RWPE1 (cell line): Measurements from ENCODE around the gene SNHG17.

Experiments used
- CTCF ChIA-PET: fragments of 350-600 bp; sonication (Branson Sonifier 250); formaldehyde crosslinking; extraction: SDS; loops from one replicate; lab custom pipeline; 2021; lab: Yijun Ruan, JAX
- POLR2A ChIA-PET: fragments of 400-600 bp; formaldehyde crosslinking; extraction: SDS; loops from one replicate; lab custom pipeline; 2020; ENCODE audit warnings: antibody characterized with exemption; ENCODE audit not compliant: low non-redundant PET; lab: Yijun Ruan, JAX
- DNase-seq: peaks from one replicate; pipeline ENCODE4 v3.0.0; 2012; ENCODE audit warnings: low spot score
- H3K27ac ChIP-seq: fragments of 450-650 bp; 2 replicates; pipeline ENCODE4 v1.5.1; 2017
- TF ChIP-seq, protein P1 (sequence below): fragments of 450-650 bp; conservative IDR thresholded peaks from 2 replicates; pipeline ENCODE4 v1.5.1; 2017; ENCODE audit warnings: low read depth, mild to moderate bottlenecking

The SNHG17 gene

DNA sequence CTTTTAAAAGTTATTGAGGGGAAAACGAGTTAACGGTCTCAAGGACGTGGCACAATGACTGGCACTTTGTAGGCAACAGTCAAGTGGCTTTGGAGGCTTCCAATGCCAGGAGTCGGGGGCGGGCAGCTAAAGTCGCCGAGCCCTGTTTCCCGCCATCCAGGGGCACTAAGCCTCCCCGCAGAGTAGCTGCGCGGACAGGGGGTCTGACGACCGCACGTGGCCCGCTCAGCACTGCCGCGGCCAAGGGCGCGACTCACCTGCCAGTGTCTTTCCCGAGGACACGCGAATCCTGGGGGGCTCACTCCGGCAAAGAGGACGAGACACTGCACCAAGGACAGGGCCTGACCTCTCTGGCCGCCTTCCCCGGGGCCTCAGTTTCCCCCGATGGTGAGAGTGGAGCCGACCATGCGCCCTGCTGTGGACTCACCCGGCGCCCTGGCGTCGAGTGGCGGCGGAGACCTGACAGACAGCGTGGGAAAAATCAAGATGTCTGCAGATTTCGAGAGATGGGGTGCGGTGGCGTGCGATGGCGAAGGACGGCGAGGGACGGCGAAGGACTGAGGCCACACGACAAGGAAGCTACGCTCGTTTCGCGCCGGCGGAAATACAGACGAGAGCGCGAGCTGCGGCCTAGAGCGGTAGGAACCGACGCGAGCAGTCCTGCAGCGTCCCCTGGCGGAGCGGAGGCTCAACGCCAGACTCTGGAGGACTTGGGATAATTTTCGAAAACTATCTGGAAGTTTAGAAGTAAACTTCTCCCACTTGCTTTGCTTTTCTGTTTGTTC lies at the start of gene SNHG17:
Gene SNHG17 (minus strand): TSS at position 559 of the 785 bp plus-strand sequence.
- TF ChIP-seq, protein P1, sequence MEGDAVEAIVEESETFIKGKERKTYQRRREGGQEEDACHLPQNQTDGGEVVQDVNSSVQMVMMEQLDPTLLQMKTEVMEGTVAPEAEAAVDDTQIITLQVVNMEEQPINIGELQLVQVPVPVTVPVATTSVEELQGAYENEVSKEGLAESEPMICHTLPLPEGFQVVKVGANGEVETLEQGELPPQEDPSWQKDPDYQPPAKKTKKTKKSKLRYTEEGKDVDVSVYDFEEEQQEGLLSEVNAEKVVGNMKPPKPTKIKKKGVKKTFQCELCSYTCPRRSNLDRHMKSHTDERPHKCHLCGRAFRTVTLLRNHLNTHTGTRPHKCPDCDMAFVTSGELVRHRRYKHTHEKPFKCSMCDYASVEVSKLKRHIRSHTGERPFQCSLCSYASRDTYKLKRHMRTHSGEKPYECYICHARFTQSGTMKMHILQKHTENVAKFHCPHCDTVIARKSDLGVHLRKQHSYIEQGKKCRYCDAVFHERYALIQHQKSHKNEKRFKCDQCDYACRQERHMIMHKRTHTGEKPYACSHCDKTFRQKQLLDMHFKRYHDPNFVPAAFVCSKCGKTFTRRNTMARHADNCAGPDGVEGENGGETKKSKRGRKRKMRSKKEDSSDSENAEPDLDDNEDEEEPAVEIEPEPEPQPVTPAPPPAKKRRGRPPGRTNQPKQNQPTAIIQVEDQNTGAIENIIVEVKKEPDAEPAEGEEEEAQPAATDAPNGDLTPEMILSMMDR, result peak; percentile 100
- DNase-seq, result peak; percentile 82
- POLR2A ChIA-PET, result interaction anchor here (0.6 to 2.0 kb wide), 9 partner anchors 11 to 1332 kb away, joined by 3 to 23 read pairs (median 4); partner anchors contain the start of gene RALGAPB
- peak within 1 kb of the TSS; percentile 81 for H3K27ac ChIP-seq
- CTCF ChIA-PET, result interaction anchor here (0.5 to 2.9 kb wide), 16 partner anchors 9 to 365 kb away, joined by 3 to 40 read pairs (median 5); partner anchors contain the start of gene RALGAPB

DNA sequence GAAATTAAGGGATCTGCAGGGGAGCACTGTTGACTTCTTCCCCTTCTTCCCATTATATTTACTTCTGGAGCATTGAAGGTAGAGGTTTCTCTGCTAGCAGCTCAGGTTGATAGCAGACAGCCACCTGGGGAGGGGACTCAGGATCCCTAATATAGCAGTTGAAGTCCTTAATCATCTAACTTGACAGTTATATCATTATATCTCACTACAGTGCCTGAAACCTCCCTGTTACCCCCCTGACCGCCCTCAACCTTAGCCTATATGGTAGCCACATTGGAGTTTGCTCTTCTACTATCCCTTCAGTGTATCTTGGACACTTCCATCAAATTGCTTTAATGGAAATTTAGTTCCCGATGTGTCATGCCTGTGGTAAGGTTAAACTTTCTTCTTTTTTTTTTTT lies 44.5 kb upstream of the SNHG17 start:
- H3K27ac ChIP-seq, result no peak overlapping the region
- TF ChIP-seq, protein P1, result no peak
- DNase-seq, result no peak
- POLR2A ChIA-PET, result no interaction called here
- CTCF ChIA-PET, result interaction anchor here (1.0 kb wide), 1 partner anchor 46 kb away, joined by 7 read pairs; no protein-coding TSS in a partner anchor

DNA sequence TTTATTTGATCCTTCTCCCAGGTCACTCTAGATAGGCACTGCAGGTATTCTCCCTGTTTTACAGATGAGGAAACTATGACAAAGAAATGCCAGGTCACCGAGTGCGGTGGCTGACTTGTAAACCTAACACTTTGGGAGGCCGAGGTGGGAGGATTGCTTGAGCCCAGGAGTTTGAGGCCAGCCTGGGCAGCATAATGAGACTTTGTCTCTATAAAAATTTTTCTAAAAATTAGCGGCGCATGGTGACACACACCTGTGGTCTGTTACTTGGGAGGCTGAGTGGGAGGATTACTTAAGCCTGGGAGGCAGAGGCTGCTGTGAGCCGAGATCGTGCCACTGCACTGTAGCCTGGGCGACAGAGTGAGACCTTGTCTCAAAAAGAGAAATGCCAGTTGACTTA lies 42.6 kb upstream of the SNHG17 start:
- ChIA-PET POLR2A (no interaction called here), CTCF (interaction anchor here (1.3 kb wide), 1 partner anchor 32 kb away, joined by 4 read pairs; no protein-coding TSS in a partner anchor)
- TF ChIP-seq, protein P1, result no peak
- no peak for DNase-seq
- H3K27ac ChIP-seq, result no peak overlapping the region

DNA sequence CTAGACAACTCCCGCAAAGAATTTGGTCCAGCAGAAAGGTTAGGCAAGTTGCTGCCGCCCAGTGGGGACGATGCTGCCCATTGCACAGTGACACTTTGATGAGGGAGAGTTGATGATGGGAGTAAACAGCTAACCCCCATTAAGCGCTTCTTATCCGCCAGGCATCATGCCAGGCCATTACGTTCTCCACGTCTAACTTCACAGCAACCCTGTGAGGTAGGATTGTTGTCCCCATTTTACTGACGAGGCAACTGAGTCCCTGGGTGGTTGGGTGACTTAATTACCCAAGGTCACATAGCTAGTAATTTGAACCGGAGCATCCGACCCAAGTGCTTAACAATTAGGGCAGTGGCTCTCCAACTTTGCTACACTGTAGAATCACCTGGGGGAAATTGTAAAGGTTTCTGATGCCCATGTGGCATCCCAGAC lies 38.3 kb upstream of the SNHG17 start:
- ChIA-PET CTCF (interaction anchor here (0.6 to 2.3 kb wide), 9 partner anchors 11 to 71 kb away, joined by 3 to 17 read pairs (median 5); partner anchors contain the start of gene SNHG17), POLR2A (interaction anchor here (0.5 to 2.2 kb wide), 5 partner anchors 20 to 337 kb away, joined by 3 to 17 read pairs (median 5); partner anchors contain the start of gene SNHG17)
- TF ChIP-seq, protein P1, result no peak
- H3K27ac ChIP-seq, result peak overlapping the region; percentile 84
- no peak for DNase-seq

DNA sequence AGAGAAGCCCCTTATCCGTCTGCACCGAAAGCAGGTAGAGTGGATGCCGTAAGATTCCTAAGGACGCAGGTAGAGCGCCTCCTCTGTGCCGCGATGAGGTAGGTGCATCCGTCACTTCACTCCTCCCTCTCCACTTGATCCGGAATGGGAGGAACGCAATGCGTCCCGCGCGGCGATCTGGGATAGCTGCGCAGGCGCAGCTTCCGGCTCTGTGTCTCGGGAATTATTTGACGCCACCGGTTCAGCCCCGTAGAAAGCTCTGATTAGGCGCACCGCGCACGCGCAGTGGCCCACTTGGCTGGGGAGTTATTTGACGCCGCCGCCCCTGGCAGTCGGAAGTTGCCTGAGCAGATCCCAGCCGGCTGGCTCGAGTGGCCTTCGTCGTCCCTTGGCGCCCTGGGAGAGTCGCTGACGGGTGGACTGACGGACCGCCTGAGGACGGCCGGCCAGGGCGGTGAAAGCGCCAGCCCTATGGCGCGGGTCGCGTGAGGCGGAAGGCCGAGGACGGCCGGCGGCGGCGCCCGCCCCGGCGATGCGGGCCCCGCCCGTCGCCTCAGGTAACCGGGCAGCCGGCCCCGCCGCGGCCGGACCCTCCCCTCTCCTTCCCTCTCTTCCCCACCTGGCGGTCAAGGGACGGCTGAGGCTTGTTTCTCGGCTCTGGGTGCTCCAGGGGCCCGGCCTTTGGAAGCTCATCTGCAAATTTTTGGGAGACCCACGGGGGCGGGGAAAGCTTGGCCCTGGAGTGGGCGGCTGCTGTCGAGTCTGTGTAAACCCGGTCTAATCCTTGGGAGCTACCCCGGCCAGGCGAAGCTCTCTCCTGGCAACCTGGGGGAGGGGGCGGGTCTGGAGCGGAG lies 37.6 kb upstream of the SNHG17 start, which contains the start of gene RALGAPB:
Gene RALGAPB (plus strand): TSS at position 331 of the 854 bp plus-strand sequence. CDS start 15,590 bp downstream, outside the sequence.
- H3K27ac ChIP-seq, result peak within 1 kb of the TSS; percentile 84
- TF ChIP-seq, protein P1, result peak; percentile 78
- ChIA-PET POLR2A (interaction anchor here (1.1 to 2.2 kb wide), 4 partner anchors 19 to 42 kb away, joined by 3 to 17 read pairs (median 9); partner anchors contain the start of gene SNHG17), CTCF (interaction anchor here (0.5 to 2.3 kb wide), 13 partner anchors 12 to 909 kb away, joined by 3 to 17 read pairs (median 4); partner anchors contain the start of gene SNHG17)
- DNase-seq, result peak; percentile 100
